B cell (primary cell): ENCODE results near the gene CSF1. TPM values are rescaled to one million over a fixed set of nuclear protein-coding genes. Genes with fewer than 3 reads are reported as not detected.
"Not testable (repeated sequence)": the region's sequence is repeated elsewhere in the genome, so short reads cannot be mapped to it uniquely, and the experiment has no call there.

Experiments
- ATAC-seq: fragments of 200-7000 bp; cut with Tn5 transposase; one replicate; pipeline ENCODE4 v1.10.0; 2021; ENCODE audit warnings: low read depth, mild to moderate bottlenecking, moderate number of reproducible peaks, moderate library complexity
- CTCF ChIA-PET: fragments of 350-600 bp; sonication (Branson Sonifier 250); formaldehyde crosslinking; loops from one replicate; lab custom pipeline; 2021; ENCODE audit warnings: antibody characterized with exemption, inconsistent platforms; lab: Charles Lee
- POLR2A ChIA-PET: fragments of 350-600 bp; sonication (Branson Sonifier 250); formaldehyde crosslinking; loops from one replicate; lab custom pipeline; 2021; ENCODE audit warnings: antibody characterized with exemption; lab: Charles Lee
- DNase-seq: peaks from one replicate; pipeline ENCODE4 v3.0.0; 2013
- H2AFZ ChIP-seq: 2 replicates; pipeline ENCODE4 v1.6.1; 2012; ENCODE audit warnings: mild to moderate bottlenecking, low read depth, low read length; ENCODE audit not compliant: insufficient read depth, poor library complexity, severe bottlenecking
- H3K27ac ChIP-seq, 2 donors: 1 replicate in 1 of 2; 2 replicates in 1 of 2; pipeline ENCODE4 v1.5.1; 2012 to 2013; ENCODE audit warnings: low read length in 2 of 2, mild to moderate bottlenecking in 2 of 2, moderate library complexity in 1 of 2
- H3K27me3 ChIP-seq, 4 experiments: fragments of 200-600 bp in 1 of 4; sonication (generic) in 1 of 4; replicated peaks in 1 of 4; 1 replicate in 2 of 4; 2 replicates in 2 of 4; pipeline versions ENCODE4 v1.6.1 to v1.7.0; 2013 to 2016; ENCODE audit warnings: low read length in 3 of 4, mild to moderate bottlenecking in 2 of 4, mixed read lengths in 1 of 4, moderate library complexity in 1 of 4; ENCODE audit not compliant: insufficient read depth in 4 of 4, control insufficient read depth in 3 of 4; ENCODE audit errors: control extremely low read depth in 1 of 4
- H3K36me3 ChIP-seq, 2 experiments: replicated peaks in 1 of 2; 1 replicate in 1 of 2; 2 replicates in 1 of 2; pipeline versions ENCODE4 v1.6.1 to v1.7.1; 2013; ENCODE audit warnings: low read length in 1 of 2; ENCODE audit not compliant: insufficient read depth in 2 of 2, control insufficient read depth in 1 of 2; ENCODE audit errors: control extremely low read depth in 1 of 2, extremely low read depth in 1 of 2
- H3K4me1 ChIP-seq, 2 donors: fragments of 200-600 bp in 1 of 2; sonication (generic) in 1 of 2; 1 replicate in 1 of 2; 2 replicates in 1 of 2; pipeline versions ENCODE4 v1.5.1 to v1.6.1; 2013 to 2017; ENCODE audit warnings: low read length in 2 of 2; ENCODE audit not compliant: control insufficient read depth in 2 of 2, insufficient read depth in 2 of 2
- H3K4me2 ChIP-seq: replicated peaks from 2 replicates; pipeline ENCODE3; 2012; ENCODE audit warnings: mild to moderate bottlenecking, low read depth, low read length; ENCODE audit not compliant: poor library complexity, severe bottlenecking
- H3K4me3 ChIP-seq, 5 experiments: fragments of 200-600 bp in 1 of 5; sonication (generic) in 1 of 5; 1 replicate in 3 of 5; 2 replicates in 2 of 5; pipeline versions ENCODE4 v1.5.1 to v1.7.0; 2011 to 2016; ENCODE audit warnings: low read length in 4 of 5, mild to moderate bottlenecking in 4 of 5, low read depth in 2 of 5, control low read depth in 1 of 5, moderate library complexity in 1 of 5; ENCODE audit not compliant: insufficient read depth in 1 of 5; ENCODE audit errors: control extremely low read depth in 1 of 5, extremely low read depth in 1 of 5
- H3K79me2 ChIP-seq: fragments of 200-600 bp; sonication (generic); one replicate; pipeline ENCODE4 v1.6.0; 2016; ENCODE audit warnings: low read length; ENCODE audit not compliant: control insufficient read depth, insufficient read depth
- H3K9ac ChIP-seq: fragments of 200-600 bp; sonication (generic); 2 replicates; pipeline ENCODE4 v1.6.1; 2017; ENCODE audit warnings: mild to moderate bottlenecking, low read length, moderate library complexity
- H3K9me3 ChIP-seq, 3 donors: one replicate each; pipeline versions ENCODE4 v1.6.1 to v1.7.1; 2013; ENCODE audit warnings: low read length in 2 of 3; ENCODE audit not compliant: control insufficient read depth in 2 of 3, insufficient read depth in 1 of 3; ENCODE audit errors: control extremely low read depth in 1 of 3
- H4K20me1 ChIP-seq: 2 replicates; pipeline ENCODE4 v1.6.0; 2012; ENCODE audit warnings: mild to moderate bottlenecking, low read length; ENCODE audit not compliant: insufficient read depth, control insufficient read depth, poor library complexity, severe bottlenecking
- H3K27ac Mint-ChIP-seq: one replicate; pipeline ENCODE4 v1.8.0; 2021; ENCODE audit warnings: mixed read lengths
- H3K27me3 Mint-ChIP-seq: one replicate; pipeline ENCODE4 v1.8.0; 2021; ENCODE audit warnings: mixed read lengths
- H3K4me1 Mint-ChIP-seq: one replicate; pipeline ENCODE4 v1.8.0; 2021; ENCODE audit warnings: mixed read lengths
- H3K4me3 Mint-ChIP-seq: one replicate; pipeline ENCODE4 v1.8.0; 2021; ENCODE audit warnings: mixed read lengths
- H3K9me3 Mint-ChIP-seq: one replicate; pipeline ENCODE4 v1.8.0; 2022; ENCODE audit warnings: mixed read lengths; ENCODE audit not compliant: insufficient read depth
- WGBS: methylation state at CpG from one replicate; pipeline ENCODE4 v1.1.5; 2013; ENCODE audit warnings: missing lambda C conversion rate; ENCODE audit not compliant: insufficient coverage; 5-methylcytosine and 5-hydroxymethylcytosine counted together
- intact Hi-C: fragments of 100-400 bp; cut with micrococcal nuclease; formaldehyde crosslinking; loops from one replicate; pipeline ENCODE4 v1.10.0; 2022
- polyA plus RNA-seq: library from polyadenylated mRNA; depleted of rRNA; stranded (reverse); fragments of >200 nt; gene quantifications from 2 replicates; pipeline ENCODE4 v1.2.3, GENCODE V29; 2012
- total RNA-seq, 2 donors: library from RNA; stranded (reverse); fragments of 120-200 nt in 1 of 2; gene quantifications; 1 replicate in 1 of 2; 2 replicates in 1 of 2; pipeline versions ENCODE4 v1.2.3 to v1.2.4, GENCODE V29; 2013 to 2022
- TF ChIP-seq, protein P1 (sequence below): fragments of 200-600 bp; IDR thresholded peaks from one replicate; pipeline ENCODE4 v1.8.0; 2022; ENCODE audit warnings: antibody characterized with exemption, mild to moderate bottlenecking

The CSF1 gene
- total and polyA plus RNA-seq, 2 donors (not counting 1 experiment from before 2014, with no cell fraction given) = 0.55 to 4.2 TPM

DNA sequence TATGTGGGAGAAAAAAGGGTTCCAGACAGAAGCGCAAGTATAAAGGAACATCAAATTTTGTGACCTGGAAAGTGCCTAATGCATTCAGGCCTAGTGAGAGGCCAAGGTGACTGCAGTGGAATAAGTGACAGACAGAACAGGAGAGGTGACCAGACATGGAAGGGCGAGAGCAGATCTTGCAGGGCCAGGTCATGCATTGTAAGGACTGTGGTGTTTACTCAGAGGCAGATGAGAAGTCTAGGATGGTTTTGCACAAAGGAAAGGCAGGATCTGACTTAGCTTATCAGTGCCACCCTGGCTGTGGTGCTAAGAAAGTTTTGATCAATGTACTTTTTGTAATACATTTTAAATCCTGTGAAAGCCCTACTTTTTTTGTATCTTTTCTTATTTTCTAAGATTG lies 39.9 kb downstream of the CSF1 start:
- no peaks in the 10 kb centered on the region for H3K79me2 ChIP-seq
- H3K4me2 ChIP-seq = no peak overlapping the region
- WGBS = 93% methylated on average over 2 of the region's 2 CpGs
- TF ChIP-seq, protein P1, sequence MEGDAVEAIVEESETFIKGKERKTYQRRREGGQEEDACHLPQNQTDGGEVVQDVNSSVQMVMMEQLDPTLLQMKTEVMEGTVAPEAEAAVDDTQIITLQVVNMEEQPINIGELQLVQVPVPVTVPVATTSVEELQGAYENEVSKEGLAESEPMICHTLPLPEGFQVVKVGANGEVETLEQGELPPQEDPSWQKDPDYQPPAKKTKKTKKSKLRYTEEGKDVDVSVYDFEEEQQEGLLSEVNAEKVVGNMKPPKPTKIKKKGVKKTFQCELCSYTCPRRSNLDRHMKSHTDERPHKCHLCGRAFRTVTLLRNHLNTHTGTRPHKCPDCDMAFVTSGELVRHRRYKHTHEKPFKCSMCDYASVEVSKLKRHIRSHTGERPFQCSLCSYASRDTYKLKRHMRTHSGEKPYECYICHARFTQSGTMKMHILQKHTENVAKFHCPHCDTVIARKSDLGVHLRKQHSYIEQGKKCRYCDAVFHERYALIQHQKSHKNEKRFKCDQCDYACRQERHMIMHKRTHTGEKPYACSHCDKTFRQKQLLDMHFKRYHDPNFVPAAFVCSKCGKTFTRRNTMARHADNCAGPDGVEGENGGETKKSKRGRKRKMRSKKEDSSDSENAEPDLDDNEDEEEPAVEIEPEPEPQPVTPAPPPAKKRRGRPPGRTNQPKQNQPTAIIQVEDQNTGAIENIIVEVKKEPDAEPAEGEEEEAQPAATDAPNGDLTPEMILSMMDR = no peak
- Mint-ChIP-seq H3K4me1 (no peaks in the 10 kb centered on the region), H3K27me3 (peaks cover 24% of the 10 kb centered on the region), H3K27ac (no peak overlapping the region), H3K4me3 (no peak overlapping the region), H3K9me3 (no peaks in the 10 kb centered on the region)
- CTCF ChIA-PET = interaction anchor here (1.3 kb wide), 1 partner anchor 72 kb away, joined by 3 read pairs; no protein-coding TSS in a partner anchor
- ATAC-seq = no peak
- no peak overlapping the region for H2AFZ ChIP-seq
- H3K27ac ChIP-seq = no peak overlapping the region
- no peaks in the 10 kb centered on the region for H3K9me3 ChIP-seq
- POLR2A ChIA-PET = no interaction called here
- intact Hi-C loops = no loop called here
- no peak overlapping the region for H3K9ac ChIP-seq
- H3K36me3 ChIP-seq = no peaks in the 10 kb centered on the region
- no peaks in the 10 kb centered on the region for H3K27me3 ChIP-seq
- H3K4me3 ChIP-seq = no peak overlapping the region
- no peaks in the 10 kb centered on the region for H3K4me1 ChIP-seq
- H4K20me1 ChIP-seq = no peaks in the 10 kb centered on the region
- no peak for DNase-seq

DNA sequence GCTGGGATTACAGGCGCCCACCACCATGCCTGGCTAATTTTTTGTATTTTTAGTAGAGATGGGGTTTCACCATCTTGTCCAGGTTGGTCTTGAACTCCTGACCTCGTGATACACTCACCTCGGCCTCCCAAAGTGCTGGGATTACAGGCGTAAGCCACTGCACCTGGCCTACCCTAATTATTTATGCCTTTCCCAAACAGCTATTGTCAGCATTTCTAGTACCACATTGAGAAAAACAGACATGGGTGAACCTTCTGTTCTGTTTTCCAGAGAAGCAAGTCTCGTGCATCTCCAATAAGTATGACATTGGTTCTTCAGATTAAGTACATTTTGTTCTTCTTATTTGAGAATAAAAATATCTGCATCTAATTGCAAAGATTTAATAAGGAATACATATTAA lies 40.9 kb downstream of the CSF1 start:
- H3K27ac Mint-ChIP-seq, H3K9ac ChIP-seq, H2AFZ ChIP-seq, CTCF ChIA-PET, H3K4me3 ChIP-seq, H3K4me3 Mint-ChIP-seq, H3K9me3 ChIP-seq, H3K36me3 ChIP-seq, DNase-seq, POLR2A ChIA-PET, H3K27ac ChIP-seq, H3K9me3 Mint-ChIP-seq, intact Hi-C loops, H3K79me2 ChIP-seq, H4K20me1 ChIP-seq, H3K4me1 ChIP-seq, H3K27me3 ChIP-seq, H3K4me1 Mint-ChIP-seq, ATAC-seq, H3K4me2 ChIP-seq: not testable (repeated sequence)
- 94% methylated on average over 3 of the region's 5 CpGs for WGBS
- H3K27me3 Mint-ChIP-seq = peaks cover 18% of the 10 kb centered on the region
